NCI-H748 (cell line): ENCODE data around the gene SPTSSB.

Source experiments
- DNase-seq: peaks from one replicate; lab custom pipeline; 2025; ENCODE audit not compliant: unreplicated experiment; lab: John Stamatoyannopoulos, UW

The SPTSSB gene

GRCh38 chr3:161392853-161393252, 21.5 kb upstream of the SPTSSB start:
- no peak for DNase-seq

DNA sequence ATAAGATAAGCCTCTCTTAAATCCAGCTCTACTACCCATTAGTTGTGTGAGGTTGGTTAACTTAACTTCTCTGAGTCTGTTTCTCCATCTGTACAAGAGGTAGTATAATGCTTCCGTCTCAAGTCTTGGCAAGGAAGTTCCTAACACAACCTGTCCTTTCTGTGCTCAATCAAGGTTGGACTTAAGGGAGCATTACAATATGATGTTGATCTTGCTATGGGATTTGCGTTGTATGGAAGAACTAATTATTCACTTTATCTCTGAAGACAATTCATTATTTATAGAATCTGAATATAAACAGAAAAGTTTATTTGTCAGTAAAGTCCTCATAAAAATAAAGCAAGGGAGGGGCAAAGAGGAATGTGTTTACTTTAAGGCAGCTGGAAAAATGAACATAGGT, 18.9 kb upstream of the SPTSSB start:
- no peak for DNase-seq

DNA sequence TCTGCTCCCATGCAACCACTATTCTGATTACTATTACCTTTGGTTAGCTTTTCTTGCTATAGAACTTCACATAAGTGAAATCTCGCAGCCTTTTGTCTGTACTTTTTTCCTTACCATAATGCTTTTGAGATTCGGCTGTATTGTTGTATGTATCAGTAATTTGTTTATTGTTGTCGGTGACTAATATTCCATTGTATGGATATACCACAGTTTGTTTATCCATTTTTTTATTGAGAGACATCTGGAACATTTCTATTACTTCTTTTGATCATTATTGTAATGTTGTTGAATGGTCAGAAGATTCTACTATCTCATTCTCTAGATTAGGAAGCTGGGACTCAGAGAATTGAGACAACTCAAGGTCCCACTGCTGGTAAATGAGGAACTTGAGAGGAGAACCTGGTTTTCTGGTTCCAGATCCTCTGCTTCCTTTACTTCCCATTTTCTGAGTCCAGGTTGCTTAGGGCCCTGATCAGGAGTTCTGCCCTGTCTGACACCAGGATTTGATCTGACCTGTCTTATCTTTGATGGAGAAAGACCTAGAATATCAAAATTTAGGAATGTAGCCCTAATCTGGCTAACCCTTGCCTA, 18.2 kb upstream of the SPTSSB start:
- DNase-seq = no peak

DNA sequence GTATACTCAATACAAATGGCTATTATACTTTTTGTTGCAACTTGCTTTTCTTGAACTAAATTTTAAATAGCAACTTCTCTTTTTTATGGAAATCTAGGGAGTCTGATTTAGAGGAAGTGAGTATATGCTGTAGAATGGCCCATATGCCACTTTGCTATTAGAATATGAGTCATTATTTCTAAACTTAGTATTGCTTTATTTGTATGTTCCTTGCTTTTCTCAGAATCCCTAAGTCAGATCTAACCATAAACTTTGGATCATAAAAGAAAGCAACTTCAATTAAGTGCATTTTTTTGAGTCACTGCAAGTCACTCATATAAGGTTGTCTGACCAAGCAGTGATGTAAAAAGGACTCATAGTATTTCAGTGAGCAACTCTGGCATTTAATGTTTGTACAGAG, 17.5 kb upstream of the SPTSSB start:
- no peak for DNase-seq

- DNase-seq = peak; percentile 44
Observed at GRCh38 chr3:161386991-161387770, 15.9 kb upstream of the SPTSSB start.

DNA sequence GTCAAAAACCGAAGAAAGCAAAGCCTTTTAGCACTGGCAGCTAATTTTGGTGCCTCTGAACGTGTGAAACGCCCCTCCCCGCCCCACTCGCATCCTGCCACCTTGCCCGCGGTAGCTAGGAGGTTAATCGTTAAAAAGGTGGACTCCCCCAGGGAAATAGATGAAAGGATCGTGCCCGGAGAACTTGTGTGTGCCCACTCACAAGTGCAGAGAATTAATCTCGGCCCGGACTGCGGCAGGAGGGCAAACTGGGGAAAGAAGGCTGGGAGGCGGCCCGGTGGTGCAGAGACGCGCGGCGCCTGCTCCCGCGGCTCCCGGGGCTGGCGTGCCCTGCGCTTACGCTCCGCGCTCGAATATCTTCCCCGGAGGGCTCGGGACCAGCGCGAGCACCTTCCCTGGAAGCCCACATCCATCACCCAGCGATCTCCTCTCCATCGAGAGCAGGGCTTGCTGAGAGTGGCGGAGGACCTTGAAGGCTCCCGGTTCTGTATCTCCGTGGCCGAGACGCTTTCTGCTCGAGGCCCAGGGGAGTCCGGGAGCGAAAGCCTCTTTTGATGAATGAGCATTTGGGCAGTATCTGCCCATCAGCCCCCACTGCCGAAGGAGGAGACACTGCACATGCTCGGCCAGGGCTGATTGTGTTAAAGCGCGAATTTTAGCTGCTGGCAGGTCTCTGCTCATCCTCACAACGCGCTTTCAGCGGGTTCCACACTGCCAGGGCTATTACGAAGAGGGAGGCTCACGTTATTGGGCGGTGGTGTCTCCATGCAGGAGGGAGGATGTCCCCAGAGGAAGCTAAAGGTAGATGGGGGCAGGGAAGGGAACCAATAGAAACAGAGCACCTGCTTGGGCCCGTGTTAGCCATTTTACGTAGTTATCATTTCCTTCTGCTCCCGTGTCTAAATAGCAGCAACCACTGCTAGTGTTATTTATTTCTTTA, 1.3 kb upstream of the SPTSSB start:
- DNase-seq = peak; percentile 93

GRCh38 chr3:161369531-161369930, 1.8 kb downstream of the SPTSSB start:
- DNase-seq = no peak

GRCh38 chr3:161366094-161366493, 5.2 kb downstream of the SPTSSB start:
- DNase-seq = no peak

DNA sequence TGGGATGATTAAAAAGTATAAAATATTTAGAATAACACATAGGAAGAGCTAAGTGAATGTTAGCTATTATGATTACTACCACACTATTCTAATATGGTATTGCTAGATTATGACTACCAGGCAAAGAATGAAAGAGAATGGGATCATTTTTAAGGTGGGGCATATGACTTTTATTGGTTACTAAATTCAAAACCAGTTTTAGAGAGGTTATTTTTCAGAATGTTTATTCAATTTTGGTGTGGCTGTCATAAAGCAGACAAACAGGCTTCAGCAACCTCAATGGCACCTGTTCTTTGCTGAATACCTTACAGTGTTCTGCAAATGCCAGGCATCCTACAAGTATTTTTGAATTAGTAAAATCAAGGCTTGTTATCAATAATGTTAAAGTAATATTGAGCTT, 12.8 kb downstream of the SPTSSB start:
- no peak for DNase-seq

GRCh38 chr3:161356287-161356686, 15.0 kb downstream of the SPTSSB start:
- no peak for DNase-seq

DNA sequence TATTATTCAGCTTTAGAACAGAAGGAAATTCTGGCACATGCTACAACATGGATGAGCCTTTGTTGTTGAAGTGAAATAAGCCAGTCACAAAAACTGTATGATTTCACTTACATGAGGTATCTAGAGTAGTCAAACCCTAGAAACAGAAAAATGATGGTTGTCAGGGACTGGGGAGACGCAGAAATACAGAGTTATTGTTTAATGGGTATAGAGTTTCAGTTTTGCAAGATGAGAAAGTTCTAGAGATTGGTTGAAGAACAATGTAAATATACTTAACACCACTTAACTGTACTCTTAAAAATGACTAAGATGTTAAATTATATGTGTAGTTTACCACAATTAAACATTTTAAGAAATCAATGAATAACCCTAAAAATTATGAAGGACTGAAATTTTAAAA, 15.8 kb downstream of the SPTSSB start:
- no peak for DNase-seq

DNA sequence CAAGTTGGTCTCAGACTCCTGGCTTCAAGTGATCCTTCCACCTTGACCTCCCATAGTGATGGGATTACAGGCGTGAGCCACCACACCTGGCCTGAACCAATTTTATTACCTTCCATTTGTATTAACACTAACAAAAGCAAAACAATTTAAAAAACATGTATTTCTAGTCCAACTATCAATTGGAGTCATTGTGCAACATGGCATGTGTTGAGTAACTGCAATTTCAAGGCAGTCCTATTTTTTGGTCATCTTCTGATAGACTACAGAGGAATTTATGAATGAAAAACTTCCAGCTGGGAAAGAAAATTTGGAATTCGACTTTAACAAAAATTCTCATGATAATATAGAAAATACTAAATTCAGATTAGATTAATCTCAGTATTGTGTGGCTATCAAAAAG, 16.8 kb downstream of the SPTSSB start:
- no peak for DNase-seq

DNA sequence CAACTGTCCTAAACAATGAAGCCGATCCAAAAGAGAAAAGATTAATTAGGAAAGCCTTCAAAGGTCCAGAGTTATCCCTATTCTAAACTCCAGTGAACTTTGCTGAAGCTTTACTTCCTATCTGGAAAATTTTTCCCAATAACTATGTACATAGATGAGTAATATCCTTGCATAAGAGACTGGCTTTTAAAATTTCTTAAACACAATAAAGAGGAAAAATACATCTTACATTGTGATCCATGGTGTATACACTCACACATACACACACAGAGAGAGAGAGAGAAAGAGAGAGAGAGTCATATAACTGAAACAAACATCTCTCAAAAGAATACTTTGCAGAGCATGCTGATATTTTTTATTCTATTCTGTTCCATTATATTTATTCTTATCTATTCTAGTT, 20.0 kb downstream of the SPTSSB start:
- DNase-seq = no peak

GRCh38 chr3:161350916-161351315, 20.4 kb downstream of the SPTSSB start:
- no peak for DNase-seq

DNA sequence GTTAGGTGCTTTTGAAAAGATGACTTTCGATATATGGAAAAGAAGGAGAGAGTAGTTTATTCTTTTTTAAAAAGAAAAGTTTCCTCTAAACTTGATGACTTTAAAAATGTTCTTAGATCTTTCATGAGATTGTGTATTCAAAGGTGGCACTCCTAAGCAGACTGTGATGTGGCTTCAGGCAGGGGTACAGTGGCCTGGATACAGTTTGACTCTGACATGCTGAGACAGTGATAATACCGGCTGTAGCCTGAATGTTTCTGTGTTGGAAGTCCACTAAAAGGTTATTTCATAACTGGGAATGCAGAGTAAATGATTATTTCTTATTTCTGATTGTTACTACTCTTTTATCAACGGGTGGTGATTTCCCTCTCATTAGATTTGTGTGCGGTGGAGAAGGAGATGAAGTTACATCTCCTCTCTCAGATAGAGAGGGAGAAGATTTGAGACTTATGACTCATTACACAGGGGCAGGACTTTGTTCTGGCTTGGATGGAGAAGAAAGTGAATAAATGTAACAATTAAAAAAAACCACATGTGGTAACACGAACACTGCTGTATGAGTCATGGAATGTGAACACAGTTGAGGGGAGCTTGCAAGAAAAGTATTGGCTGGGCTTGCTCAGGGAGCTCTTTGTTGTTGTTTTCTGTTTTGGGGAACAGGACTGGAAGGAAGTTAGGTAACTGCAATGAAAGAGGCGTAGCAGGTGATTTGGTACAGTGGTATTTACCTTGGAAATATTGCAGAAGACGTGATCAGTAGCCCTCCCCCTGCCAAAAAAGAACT, 21.6 kb downstream of the SPTSSB start:
- no peak for DNase-seq

DNA sequence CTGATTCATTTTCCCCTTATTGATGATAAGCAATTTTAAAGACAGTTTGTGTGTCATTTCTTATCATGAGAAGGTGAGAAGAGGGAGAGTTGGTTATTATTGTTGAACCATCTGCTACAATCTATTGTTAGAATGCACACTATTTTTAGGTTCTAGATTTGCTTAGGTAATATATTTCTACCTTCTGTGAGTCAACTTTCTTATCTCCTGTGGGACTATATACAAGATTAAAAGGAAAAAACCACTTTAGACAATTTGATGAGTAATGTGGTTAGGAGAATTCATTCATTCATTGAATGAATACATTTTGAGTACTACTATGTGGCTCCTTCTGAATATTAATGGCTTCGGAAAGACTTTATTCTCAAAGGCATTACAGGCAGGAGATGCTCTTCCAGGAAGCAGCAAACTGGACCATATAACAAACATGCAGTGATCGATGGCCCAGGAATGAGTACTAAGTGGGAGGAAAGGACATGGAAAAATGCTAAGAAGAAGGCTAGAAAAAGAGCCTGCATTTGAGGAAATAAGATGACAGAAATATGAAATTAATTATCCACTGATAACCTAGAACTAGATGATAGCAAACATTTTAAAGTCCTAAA, 22.4 kb downstream of the SPTSSB start:
- no peak for DNase-seq

- no peak for DNase-seq
Observed at GRCh38 chr3:161347726-161348125, 23.6 kb downstream of the SPTSSB start.

GRCh38 chr3:161345023-161345422, 26.3 kb downstream of the SPTSSB start:
- DNase-seq = no peak

- DNase-seq = no peak
Observed at GRCh38 chr3:161343986-161344385, 27.3 kb downstream of the SPTSSB start.

- no peak for DNase-seq
Observed at GRCh38 chr3:161343540-161343939, 27.8 kb downstream of the SPTSSB start.

GRCh38 chr3:161342629-161343028, 28.7 kb downstream of the SPTSSB start:
- DNase-seq = no peak
